Activated naive CD4-positive, alpha-beta T cell treated with anti-CD3 and anti-CD28 coated beads, Interleukin-2, amount 50 U/mL, for 72 hours (primary cell): ENCODE measurements around the gene STRBP. TPM values are rescaled to one million over a fixed set of nuclear protein-coding genes. Genes with fewer than 3 reads are reported as not detected.
"Not testable (repeated sequence)": the region's sequence is repeated elsewhere in the genome, so short reads cannot be mapped to it uniquely, and the experiment has no call there.

ENCODE experiments used
- ATAC-seq, 2 donors: fragments of 150-1000 bp; cut with Tn5 transposase; 2 replicates each; pipeline ENCODE4 v1.10.0; 2021; ENCODE audit warnings: mild to moderate bottlenecking in 2 of 2, moderate library complexity in 2 of 2
- DNase-seq, 2 donors: peaks; one replicate each; pipeline ENCODE4 v3.0.0; 2021 to 2022; ENCODE audit warnings: low spot score in 2 of 2
- H3K27ac Mint-ChIP-seq, 2 donors: one replicate each; pipeline ENCODE4 v1.8.0; 2022; ENCODE audit warnings: mild to moderate bottlenecking in 2 of 2, mixed read lengths in 2 of 2
- H3K36me3 Mint-ChIP-seq, 2 donors: one replicate each; pipeline ENCODE4 v1.8.0; 2022; ENCODE audit warnings: mixed read lengths in 2 of 2
- H3K9me3 Mint-ChIP-seq, 2 donors: one replicate each; pipeline ENCODE4 v1.8.0; 2022; ENCODE audit warnings: mixed read lengths in 2 of 2
- total RNA-seq, 2 donors: library from RNA; stranded (reverse); gene quantifications; one replicate each; pipeline ENCODE4 v1.2.3, GENCODE V29; 2022

STRBP gene
- 10 to 100 TPM; 31.1 to 34.1 TPM for total RNA-seq

- Mint-ChIP-seq H3K27ac (peak within 1 kb of the TSS; percentile 63 to 72), H3K9me3 (no peaks in the 10 kb centered on the region), H3K36me3 (no peaks in the 10 kb centered on the region)
- ATAC-seq = peak; percentile 94 to 96
- DNase-seq = peak; percentile 95
Observed at GRCh38 chr9:123268465-123269259, at the start of gene STRBP. TSS of gene STRBP (minus strand) at chr9:123268586. CDS start at chr9:123184134, 84,452 bp downstream.

GRCh38 chr9:123316053-123316718 lies 47.8 kb upstream of the STRBP start:
- H3K9me3 Mint-ChIP-seq = no peaks in the 10 kb centered on the region
- H3K27ac Mint-ChIP-seq = no peak overlapping the region
- no peaks in the 10 kb centered on the region for H3K36me3 Mint-ChIP-seq
- ATAC-seq (no peak), DNase-seq (no peak)

GRCh38 chr9:123315635-123316034 lies 47.2 kb upstream of the STRBP start:
- no peaks in the 10 kb centered on the region for H3K36me3 Mint-ChIP-seq
- H3K9me3 Mint-ChIP-seq = no peaks in the 10 kb centered on the region
- DNase-seq (no peak), ATAC-seq (no peak)
- no peak overlapping the region for H3K27ac Mint-ChIP-seq

GRCh38 chr9:123314617-123315016 lies 46.2 kb upstream of the STRBP start:
- no peak for DNase-seq
- Mint-ChIP-seq H3K9me3 (no peaks in the 10 kb centered on the region), H3K36me3 (no peaks in the 10 kb centered on the region), H3K27ac (peak overlapping the region; percentile 3 to 82)
- no peak for ATAC-seq

GRCh38 chr9:123312306-123312877 lies 44.0 kb upstream of the STRBP start:
- ATAC-seq = no peak
- Mint-ChIP-seq H3K9me3 (no peaks in the 10 kb centered on the region), H3K36me3 (no peaks in the 10 kb centered on the region), H3K27ac (no peak overlapping the region)
- no peak for DNase-seq

- no peak for ATAC-seq
- H3K27ac Mint-ChIP-seq = no peak overlapping the region
- H3K9me3 Mint-ChIP-seq = no peaks in the 10 kb centered on the region
- H3K36me3 Mint-ChIP-seq = no peaks in the 10 kb centered on the region
- no peak for DNase-seq
Observed at GRCh38 chr9:123311250-123311752, 42.9 kb upstream of the STRBP start.

GRCh38 chr9:123310551-123311249 lies 42.3 kb upstream of the STRBP start:
- H3K36me3 Mint-ChIP-seq = no peaks in the 10 kb centered on the region
- ATAC-seq = no peak
- no peaks in the 10 kb centered on the region for H3K9me3 Mint-ChIP-seq
- DNase-seq = no peak
- no peak overlapping the region for H3K27ac Mint-ChIP-seq

- H3K27ac Mint-ChIP-seq = no peak overlapping the region
Observed at GRCh38 chr9:123309611-123310010, 41.2 kb upstream of the STRBP start.

GRCh38 chr9:123305879-123306278 lies 37.5 kb upstream of the STRBP start:
- no peak for DNase-seq
- no peak for ATAC-seq
- Mint-ChIP-seq H3K27ac (peak overlapping the region in 1 of 2 donors; percentile 67), H3K9me3 (peaks cover 0 to 4% of the 10 kb centered on the region in 2 donors), H3K36me3 (no peaks in the 10 kb centered on the region)

More at GRCh38 chr9:123309611-123310010, 41.2 kb upstream of the STRBP start:
- Mint-ChIP-seq H3K9me3 (no peaks in the 10 kb centered on the region), H3K36me3 (no peaks in the 10 kb centered on the region)
- ATAC-seq (no peak), DNase-seq (no peak)

- no peaks in the 10 kb centered on the region for H3K36me3 Mint-ChIP-seq
- H3K9me3 Mint-ChIP-seq = peaks cover 0 to 4% of the 10 kb centered on the region in 2 donors
- DNase-seq (no peak), ATAC-seq (peak in 1 of 2 donors; percentile 5)
- peak overlapping the region in 1 of 2 donors; percentile 67 for H3K27ac Mint-ChIP-seq
Observed at GRCh38 chr9:123304340-123304691, 35.9 kb upstream of the STRBP start.

- no peak overlapping the region for H3K27ac Mint-ChIP-seq
- H3K36me3 Mint-ChIP-seq = no peaks in the 10 kb centered on the region
- DNase-seq (no peak), ATAC-seq (no peak)
- peaks cover 0 to 4% of the 10 kb centered on the region in 2 donors for H3K9me3 Mint-ChIP-seq
Observed at GRCh38 chr9:123302348-123303214, 34.2 kb upstream of the STRBP start.

GRCh38 chr9:123301936-123302335 lies 33.5 kb upstream of the STRBP start:
- H3K27ac Mint-ChIP-seq, H3K9me3 Mint-ChIP-seq, H3K36me3 Mint-ChIP-seq, DNase-seq, ATAC-seq: not testable (repeated sequence)

GRCh38 chr9:123300554-123300953 lies 32.2 kb upstream of the STRBP start:
- no peaks in the 10 kb centered on the region for H3K36me3 Mint-ChIP-seq
- DNase-seq (no peak), ATAC-seq (no peak)
- H3K27ac Mint-ChIP-seq = no peak overlapping the region
- peaks cover 0 to 4% of the 10 kb centered on the region in 2 donors for H3K9me3 Mint-ChIP-seq

GRCh38 chr9:123299558-123300126 lies 31.3 kb upstream of the STRBP start:
- ATAC-seq (no peak), DNase-seq (no peak)
- Mint-ChIP-seq H3K9me3 (peaks cover 0 to 4% of the 10 kb centered on the region in 2 donors), H3K36me3 (no peaks in the 10 kb centered on the region), H3K27ac (no peak overlapping the region)

GRCh38 chr9:123296174-123296573 lies 27.8 kb upstream of the STRBP start:
- ATAC-seq (no peak), DNase-seq (no peak)
- Mint-ChIP-seq H3K9me3 (peaks cover 0 to 5% of the 10 kb centered on the region in 2 donors), H3K27ac (no peak overlapping the region), H3K36me3 (no peaks in the 10 kb centered on the region)

- Mint-ChIP-seq H3K27ac (no peak overlapping the region), H3K36me3 (no peaks in the 10 kb centered on the region), H3K9me3 (peaks cover 0 to 5% of the 10 kb centered on the region in 2 donors)
- ATAC-seq = no peak
- DNase-seq = no peak
Observed at GRCh38 chr9:123291736-123292135, 23.4 kb upstream of the STRBP start.
